H1 (cell line): Measurements from ENCODE around the gene MISFA. TPM values are rescaled to one million over a fixed set of nuclear protein-coding genes. Genes with fewer than 3 reads are reported as not detected.

ENCODE experiments used
- CTCF ChIA-PET: fragments of 300-600 bp; sonication (Branson Sonifier 250); formaldehyde crosslinking; loops from one replicate; lab custom pipeline; 2021; ENCODE audit not compliant: partially characterized antibody; lab: Charles Lee
- POLR2A ChIA-PET: fragments of 300-600 bp; sonication (Branson Sonifier 250); formaldehyde crosslinking; loops from one replicate; lab custom pipeline; 2021; ENCODE audit warnings: inconsistent platforms; ENCODE audit not compliant: partially characterized antibody; lab: Charles Lee
- DNase-seq, 2 experiments: peaks; one replicate each; pipeline versions ENCODE4 v3.0.0 to v3.0.0-alpha.2; 2010 to 2022; ENCODE audit warnings: low spot score in 2 of 2, low read depth in 1 of 2, mixed read lengths in 1 of 2
- FAIRE-seq: peaks from 2 replicates; lab custom pipeline; 2011; peaks lifted over from hg19 to GRCh38; lab: Jason Lieb, UNC
- H2AFZ ChIP-seq: 2 replicates; pipeline ENCODE4 v1.8.1; 2012; ENCODE audit warnings: low read length, inconsistent platforms
- H2AK5ac ChIP-seq: 2 replicates; pipeline ENCODE4 v1.6.1; 2013; ENCODE audit warnings: low read depth, low read length
- H2BK120ac ChIP-seq: replicated peaks from 2 replicates; pipeline ENCODE3; 2013; ENCODE audit warnings: low read depth, low read length, inconsistent platforms
- H2BK12ac ChIP-seq: 2 replicates; pipeline ENCODE4 v1.6.1; 2013; ENCODE audit warnings: low read depth, low read length
- H2BK15ac ChIP-seq: 2 replicates; pipeline ENCODE4 v1.6.1; 2013; ENCODE audit warnings: low read length
- H2BK20ac ChIP-seq: 2 replicates; pipeline ENCODE4 v1.6.1; 2013; ENCODE audit warnings: low read length
- H2BK5ac ChIP-seq: 2 replicates; pipeline ENCODE4 v1.6.1; 2013; ENCODE audit warnings: low read depth, low read length
- H3K14ac ChIP-seq: 2 replicates; pipeline ENCODE4 v1.6.1; 2013; ENCODE audit warnings: inconsistent platforms; ENCODE audit not compliant: insufficient read length
- H3K18ac ChIP-seq: 2 replicates; pipeline ENCODE4 v1.6.1; 2013; ENCODE audit warnings: low read length; ENCODE audit errors: extremely low read depth
- H3K23ac ChIP-seq: 2 replicates; pipeline ENCODE4 v1.6.1; 2013; ENCODE audit warnings: inconsistent platforms; ENCODE audit not compliant: insufficient read length
- H3K23me2 ChIP-seq: 2 replicates; pipeline ENCODE4 v1.6.1; 2013; ENCODE audit warnings: low read depth, low read length
- H3K27ac ChIP-seq: 2 replicates; pipeline ENCODE4 v1.6.1; 2011; ENCODE audit warnings: low read depth, low read length, inconsistent platforms
- H3K27me3 ChIP-seq, 4 experiments: replicated peaks in 1 of 4; 1 replicate in 1 of 4; 2 replicates in 3 of 4; pipeline versions ENCODE4 v1.6.1 to v1.8.1; 2011 to 2013; ENCODE audit warnings: low read length in 3 of 4, mild to moderate bottlenecking in 3 of 4, inconsistent platforms in 2 of 4, mixed read lengths in 2 of 4, moderate library complexity in 1 of 4; ENCODE audit not compliant: control insufficient read depth in 3 of 4, insufficient read depth in 3 of 4; ENCODE audit errors: extremely low read depth in 1 of 4
- H3K36me3 ChIP-seq, 4 experiments: 2 replicates each; pipeline versions ENCODE4 v1.6.1 to v1.8.1; 2011 to 2013; ENCODE audit warnings: mild to moderate bottlenecking in 4 of 4, low read length in 3 of 4, moderate library complexity in 2 of 4, control low read depth in 1 of 4, inconsistent platforms in 1 of 4; ENCODE audit not compliant: insufficient read depth in 4 of 4, control insufficient read depth in 2 of 4
- H3K4ac ChIP-seq: replicated peaks from 2 replicates; pipeline ENCODE3; 2013; ENCODE audit warnings: low read length, low read depth, mixed read lengths, inconsistent platforms; ENCODE audit not compliant: insufficient read length
- H3K4me1 ChIP-seq, 4 experiments: replicated peaks in 1 of 4; 1 replicate in 1 of 4; 2 replicates in 3 of 4; pipeline versions ENCODE4 v1.6.1 to v1.8.1; 2011 to 2013; ENCODE audit warnings: low read length in 3 of 4, inconsistent platforms in 2 of 4, mixed read lengths in 1 of 4; ENCODE audit not compliant: insufficient read depth in 4 of 4, control insufficient read depth in 3 of 4
- H3K4me2 ChIP-seq, 2 experiments: 2 replicates each; pipeline versions ENCODE4 v1.6.1 to v1.8.1; 2011 to 2013; ENCODE audit warnings: low read depth in 2 of 2, low read length in 2 of 2, control low read depth in 1 of 2, inconsistent platforms in 1 of 2, mild to moderate bottlenecking in 1 of 2; ENCODE audit not compliant: insufficient read depth in 1 of 2
- H3K4me3 ChIP-seq, 4 experiments: fragments of 200-600, 300-600 bp in 1 of 4; sonication (generic), shearing (Covaris generic), sonication (Bioruptor Twin) in 1 of 4; 2 replicates each; pipeline versions ENCODE4 v1.5.1 to v1.8.1; 2011 to 2016; ENCODE audit warnings: low read length in 4 of 4, low read depth in 3 of 4, control low read depth in 2 of 4, inconsistent platforms in 2 of 4, mild to moderate bottlenecking in 2 of 4, mixed read lengths in 1 of 4, moderate library complexity in 1 of 4; ENCODE audit not compliant: insufficient read depth in 2 of 4; ENCODE audit errors: extremely low read depth in 1 of 4
- H3K56ac ChIP-seq: replicated peaks from 2 replicates; pipeline ENCODE3; 2013; ENCODE audit warnings: low read depth, mild to moderate bottlenecking, mixed read lengths, low read length, inconsistent platforms; ENCODE audit not compliant: insufficient read length
- H3K79me1 ChIP-seq: 2 replicates; pipeline ENCODE4 v1.6.1; 2013; ENCODE audit warnings: low read depth, low read length, control low read depth
- H3K79me2 ChIP-seq, 2 experiments: 2 replicates each; pipeline versions ENCODE4 v1.6.1 to v1.8.1; 2012 to 2013; ENCODE audit warnings: low read length in 2 of 2, mild to moderate bottlenecking in 2 of 2, inconsistent platforms in 1 of 2; ENCODE audit not compliant: insufficient read depth in 2 of 2, control insufficient read depth in 1 of 2
- H3K9ac ChIP-seq, 4 experiments: replicated peaks in 1 of 4; 1 replicate in 1 of 4; 2 replicates in 3 of 4; pipeline versions ENCODE4 v1.6.1 to v1.8.1; 2011 to 2013; ENCODE audit warnings: low read depth in 3 of 4, low read length in 3 of 4, control low read depth in 2 of 4, mild to moderate bottlenecking in 2 of 4, moderate library complexity in 2 of 4, inconsistent platforms in 1 of 4; ENCODE audit errors: extremely low read depth in 1 of 4
- H3K9me3 ChIP-seq, 2 experiments: 2 replicates each; pipeline versions ENCODE4 v1.6.1 to v1.8.1; 2012 to 2013; ENCODE audit warnings: mild to moderate bottlenecking in 2 of 2, moderate library complexity in 2 of 2, control low read depth in 1 of 2, inconsistent platforms in 1 of 2, low read depth in 1 of 2, low read length in 1 of 2, mixed read lengths in 1 of 2; ENCODE audit not compliant: insufficient read depth in 2 of 2
- H4K20me1 ChIP-seq, 2 experiments: replicated peaks in 1 of 2; 2 replicates each; pipeline versions ENCODE3 to v1.8.1; 2011 to 2013; ENCODE audit warnings: inconsistent platforms in 2 of 2, low read length in 2 of 2, mild to moderate bottlenecking in 1 of 2; ENCODE audit not compliant: insufficient read depth in 2 of 2, control insufficient read depth in 1 of 2
- H4K5ac ChIP-seq: 2 replicates; pipeline ENCODE4 v1.6.1; 2013; ENCODE audit warnings: low read length, low read depth, mixed read lengths, inconsistent platforms; ENCODE audit not compliant: insufficient read length
- H4K8ac ChIP-seq: 2 replicates; pipeline ENCODE4 v1.8.0; 2013; ENCODE audit warnings: mild to moderate bottlenecking, moderate library complexity, low read length, inconsistent platforms; ENCODE audit not compliant: insufficient read depth; ENCODE audit errors: extremely low read depth
- H4K91ac ChIP-seq: replicated peaks from 2 replicates; pipeline ENCODE3; 2013; ENCODE audit warnings: low read length, mixed read lengths, inconsistent platforms; ENCODE audit not compliant: insufficient read length
- BCL11A ChIP-seq, 2 experiments: IDR thresholded peaks; one replicate each; pipeline ENCODE4 v1.6.1; 2011; ENCODE audit warnings: low read depth in 2 of 2, low read length in 2 of 2, mild to moderate bottlenecking in 2 of 2
- CBX5 ChIP-seq: fragments of 300-800, 300-1000 bp; sonication (generic); IDR thresholded peaks from 2 replicates; pipeline ENCODE4 v1.7.1; 2016; ENCODE audit warnings: antibody characterized with exemption, low read length, low read depth
- CBX8 ChIP-seq: fragments of 300-800, 300-1000 bp; sonication (generic); IDR thresholded peaks from 2 replicates; pipeline ENCODE4 v1.7.1; 2016; ENCODE audit warnings: low read depth, low read length, borderline replicate concordance
- EGR1 ChIP-seq: IDR thresholded peaks from 2 replicates; pipeline ENCODE4 v1.6.1; 2011; ENCODE audit warnings: low read depth, low read length, borderline replicate concordance
- RBBP5 ChIP-seq: IDR thresholded peaks from 2 replicates; pipeline ENCODE4 v1.7.1; 2012; ENCODE audit warnings: low read depth, mild to moderate bottlenecking, inconsistent platforms, low read length, moderate library complexity, borderline replicate concordance
- SP1 ChIP-seq: IDR thresholded peaks from 2 replicates; pipeline ENCODE4 v1.6.1; 2011; ENCODE audit warnings: low read depth, low read length
- SP4 ChIP-seq: IDR thresholded peaks from 2 replicates; pipeline ENCODE4 v1.6.1; 2012; ENCODE audit warnings: low read length, inconsistent platforms
- TAF1 ChIP-seq: IDR thresholded peaks from 2 replicates; pipeline ENCODE4 v1.6.1; 2011; ENCODE audit warnings: mild to moderate bottlenecking, low read depth, low read length
- TCF12 ChIP-seq: IDR thresholded peaks from 2 replicates; pipeline ENCODE4 v1.6.1; 2011; ENCODE audit warnings: low read depth, mild to moderate bottlenecking, low read length
- TEAD4 ChIP-seq: IDR thresholded peaks from 2 replicates; pipeline ENCODE4 v1.6.1; 2012; ENCODE audit warnings: low read depth, low read length, inconsistent platforms, mixed read lengths
- WGBS, 2 experiments: shearing (Covaris generic) in 1 of 2; methylation state at CpG; one replicate each; pipeline versions ENCODE4 v1.1.6 to v1.1.7; 2013 to 2015; ENCODE audit warnings: low lambda C conversion rate in 2 of 2, mixed read lengths in 2 of 2, inconsistent platforms in 1 of 2, low coverage in 1 of 2, missing lambda C conversion rate in 1 of 2; ENCODE audit not compliant: insufficient replicate concordance in 2 of 2, insufficient coverage in 1 of 2, insufficient read length in 1 of 2; ENCODE audit errors: extremely low coverage in 1 of 2, missing lambda C conversion rate in 1 of 2; 5-methylcytosine and 5-hydroxymethylcytosine counted together
- polyA plus RNA-seq, 7 experiments: library from polyadenylated mRNA; depleted of rRNA in 3 of 7; stranded (reverse) in 5 of 7; unstranded in 2 of 7; fragments of >200 nt in 5 of 7; fragments of 200-250 nt in 2 of 7; gene quantifications; 1 replicate in 5 of 7; 2 replicates in 1 of 7; 4 replicates in 1 of 7; pipeline versions ENCODE4 v1.2.1 to v1.2.3, GENCODE V29; 2011 to 2013; ENCODE audit warnings: missing spikeins in 2 of 7, mixed read lengths in 2 of 7
- total RNA-seq: library from RNA; stranded (reverse); fragmentation: NEBNext Ultra II Directional; extraction: Animal tissue kit (Norgen Biotek cat#: 25700); gene quantifications from 2 replicates; pipeline ENCODE4 v1.2.1, GENCODE V29; 2021
- TF ChIP-seq, protein P1 (sequence below): IDR thresholded peaks from 2 replicates; pipeline ENCODE4 v1.6.1; 2012; ENCODE audit warnings: low read length, inconsistent platforms

MISFA gene
- total and polyA plus RNA-seq, 2 of the 8 experiments (the other 6 are each of a cell fraction or from before 2014, with no cell fraction given), result 0.51 to 3.8 TPM

DNA sequence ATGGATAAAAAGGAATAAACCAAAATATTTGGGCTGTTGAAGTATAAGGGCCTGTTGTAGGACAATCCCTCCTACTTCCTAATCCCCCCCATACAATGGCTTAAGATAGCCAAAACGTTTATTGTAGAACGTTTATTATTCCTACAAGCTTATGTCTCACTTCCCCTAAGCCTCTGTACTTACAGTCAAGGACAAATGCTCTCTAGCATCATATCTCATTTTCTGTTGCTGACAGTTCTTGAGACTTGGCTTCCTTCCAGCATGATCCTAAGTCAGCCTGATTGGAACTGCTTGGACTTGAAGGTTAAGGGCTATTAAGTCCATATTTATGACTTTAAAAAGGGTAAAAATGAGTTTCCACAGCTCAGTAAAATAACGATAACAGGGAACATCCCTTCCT lies 8.8 kb downstream of the MISFA start:
- H4K5ac ChIP-seq, result no peak overlapping the region
- H3K4me2 ChIP-seq, result no peak overlapping the region
- no peak overlapping the region for H3K56ac ChIP-seq
- no peak overlapping the region for H2AFZ ChIP-seq
- H3K27me3 ChIP-seq, result no peaks in the 10 kb centered on the region
- no peak for FAIRE-seq
- no peak overlapping the region for H2BK12ac ChIP-seq
- no peak overlapping the region for H3K9ac ChIP-seq
- no peak overlapping the region for H3K23ac ChIP-seq
- no peak overlapping the region for H3K27ac ChIP-seq
- no peak for TF ChIP-seq BCL11A (IDR thresholded peaks at IDR 0.05; ENCODE audit: low read depth in 2 of 2, low read length in 2 of 2)
- no peak for TF ChIP-seq EGR1
- TF ChIP-seq CBX8, result no peak
- no peak for TF ChIP-seq RBBP5
- no peak for TF ChIP-seq CBX5
- no peak for TF ChIP-seq TEAD4
- no peak for TF ChIP-seq TCF12
- TF ChIP-seq SP1, result no peak
- TF ChIP-seq TAF1, result no peak
- no peak for TF ChIP-seq SP4
- TF ChIP-seq, protein P1, sequence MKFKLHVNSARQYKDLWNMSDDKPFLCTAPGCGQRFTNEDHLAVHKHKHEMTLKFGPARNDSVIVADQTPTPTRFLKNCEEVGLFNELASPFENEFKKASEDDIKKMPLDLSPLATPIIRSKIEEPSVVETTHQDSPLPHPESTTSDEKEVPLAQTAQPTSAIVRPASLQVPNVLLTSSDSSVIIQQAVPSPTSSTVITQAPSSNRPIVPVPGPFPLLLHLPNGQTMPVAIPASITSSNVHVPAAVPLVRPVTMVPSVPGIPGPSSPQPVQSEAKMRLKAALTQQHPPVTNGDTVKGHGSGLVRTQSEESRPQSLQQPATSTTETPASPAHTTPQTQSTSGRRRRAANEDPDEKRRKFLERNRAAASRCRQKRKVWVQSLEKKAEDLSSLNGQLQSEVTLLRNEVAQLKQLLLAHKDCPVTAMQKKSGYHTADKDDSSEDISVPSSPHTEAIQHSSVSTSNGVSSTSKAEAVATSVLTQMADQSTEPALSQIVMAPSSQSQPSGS, result no peak
- H3K4me1 ChIP-seq, result no peaks in the 10 kb centered on the region
- H2BK5ac ChIP-seq, result no peak overlapping the region
- H4K20me1 ChIP-seq, result peaks cover 0 to 2% of the 10 kb centered on the region in 2 experiments
- H3K4ac ChIP-seq, result no peak overlapping the region
- no peak overlapping the region for H2AK5ac ChIP-seq
- no peak overlapping the region for H2BK20ac ChIP-seq
- 91% methylated on average over 3 of the region's 3 CpGs; no CpG with 5 or more reads in 1 of the 2 experiments for WGBS, 2 experiments
- no peak overlapping the region for H4K91ac ChIP-seq
- DNase-seq, result no peak
- H3K4me3 ChIP-seq, result no peak overlapping the region
- H4K8ac ChIP-seq, result no peak overlapping the region
- no peak overlapping the region for H3K18ac ChIP-seq
- H3K79me1 ChIP-seq, result no peaks in the 10 kb centered on the region
- no peak overlapping the region for H3K14ac ChIP-seq
- no peaks in the 10 kb centered on the region for H3K9me3 ChIP-seq
- H3K36me3 ChIP-seq, result peaks cover 0 to 32% (median 11%) of the 10 kb centered on the region in 4 experiments; a peak in 6 of 8 replicates
- ChIA-PET POLR2A (no interaction called here), CTCF (no interaction called here)
- H3K79me2 ChIP-seq, result no peaks in the 10 kb centered on the region
- no peaks in the 10 kb centered on the region for H3K23me2 ChIP-seq
- H2BK120ac ChIP-seq, result no peak overlapping the region
- H2BK15ac ChIP-seq, result no peak overlapping the region
